SK-N-SH (cell line): Measurements from ENCODE around the gene KCNN3. TPM values are rescaled to one million over a fixed set of nuclear protein-coding genes. Genes with fewer than 3 reads are reported as not detected.

Experiments used
- CTCF ChIA-PET: fragments of 300-600, 350-600 bp; formaldehyde crosslinking; extraction: SDS; loops from one replicate; lab custom pipeline; 2021; lab: Yijun Ruan, JAX
- POLR2A ChIA-PET: fragments of 350-600 bp; sonication (Branson Sonifier 250); formaldehyde crosslinking; extraction: SDS; loops from one replicate; lab custom pipeline; 2020; ENCODE audit warnings: antibody characterized with exemption, inconsistent platforms; lab: Yijun Ruan, JAX
- DNase-seq: peaks from one replicate; pipeline ENCODE4 v3.0.0; 2012
- H2AFZ ChIP-seq: fragments of 200-600 bp; sonication (generic); 2 replicates; pipeline ENCODE4 v1.8.1; 2016; ENCODE audit warnings: antibody characterized with exemption, mild to moderate bottlenecking, low read depth
- H3F3A ChIP-seq: fragments of 200-600 bp; sonication (generic); replicated peaks from 2 replicates; pipeline ENCODE3; 2016; ENCODE audit warnings: antibody characterized with exemption, mild to moderate bottlenecking; ENCODE audit not compliant: insufficient read depth
- H3K27ac ChIP-seq, 2 experiments: fragments of 200-500 bp in 1 of 2; fragments of 200-600 bp in 1 of 2; sonication (Bioruptor generic) in 1 of 2; sonication (generic), shearing (Covaris generic) in 1 of 2; 2 replicates each; pipeline versions ENCODE4 v1.5.1 to v1.6.1; 2014 to 2016; ENCODE audit warnings: low read depth in 2 of 2, inconsistent platforms in 1 of 2, low read length in 1 of 2, mild to moderate bottlenecking in 1 of 2, mixed read lengths in 1 of 2
- H3K27me3 ChIP-seq: fragments of 200-600 bp; sonication (generic), shearing (Covaris generic); 2 replicates; pipeline ENCODE4 v1.6.1; 2016; ENCODE audit warnings: mixed run types; ENCODE audit not compliant: insufficient read depth
- H3K36me3 ChIP-seq, 2 experiments: fragments of 200-500 bp in 1 of 2; fragments of 200-600 bp in 1 of 2; sonication (Bioruptor generic) in 1 of 2; sonication (generic) in 1 of 2; replicated peaks in 1 of 2; 2 replicates each; pipeline versions ENCODE3 to v1.5.1; 2014 to 2016; ENCODE audit warnings: low read length in 1 of 2, mild to moderate bottlenecking in 1 of 2; ENCODE audit not compliant: insufficient read depth in 2 of 2, control insufficient read depth in 1 of 2
- H3K4me1 ChIP-seq, 2 experiments: fragments of 200-500 bp in 1 of 2; fragments of 200-600 bp in 1 of 2; sonication (Bioruptor generic) in 1 of 2; sonication (generic), shearing (Covaris generic) in 1 of 2; 2 replicates each; pipeline versions ENCODE4 v1.5.1 to v1.6.1; 2014 to 2016; ENCODE audit warnings: low read depth in 1 of 2, low read length in 1 of 2, mixed run types in 1 of 2; ENCODE audit not compliant: insufficient read depth in 2 of 2, control insufficient read depth in 1 of 2
- H3K4me2 ChIP-seq: fragments of 200-600 bp; sonication (generic), shearing (Covaris generic); 2 replicates; pipeline ENCODE4 v1.6.1; 2017; ENCODE audit warnings: mixed run types
- H3K4me3 ChIP-seq, 2 experiments: fragments of 200-500 bp in 1 of 2; fragments of 200-600 bp in 1 of 2; sonication (Bioruptor generic) in 1 of 2; sonication (generic), shearing (Covaris generic) in 1 of 2; 2 replicates each; pipeline versions ENCODE4 v1.5.1 to v1.8.1; 2014 to 2016; ENCODE audit warnings: low read depth in 2 of 2, inconsistent platforms in 1 of 2, low read length in 1 of 2, mild to moderate bottlenecking in 1 of 2, mixed read lengths in 1 of 2, moderate library complexity in 1 of 2
- H3K79me2 ChIP-seq: fragments of 200-600 bp; sonication (generic); 2 replicates; pipeline ENCODE4 v1.8.1; 2017; ENCODE audit warnings: mild to moderate bottlenecking; ENCODE audit not compliant: insufficient read depth
- H3K9ac ChIP-seq: fragments of 200-600 bp; sonication (generic); 2 replicates; pipeline ENCODE4 v1.6.1; 2017; ENCODE audit warnings: mixed run types
- H3K9me2 ChIP-seq: fragments of 200-600 bp; sonication (generic); 2 replicates; pipeline ENCODE4 v1.6.1; 2017; ENCODE audit warnings: mixed run types
- H3K9me3 ChIP-seq: fragments of 200-600 bp; sonication (generic); 2 replicates; pipeline ENCODE4 v1.6.1; 2017; ENCODE audit warnings: mixed run types, mild to moderate bottlenecking, moderate library complexity
- H4K20me1 ChIP-seq: fragments of 200-600 bp; sonication (generic); 2 replicates; pipeline ENCODE4 v1.6.1; 2017; ENCODE audit warnings: mild to moderate bottlenecking, mixed run types; ENCODE audit not compliant: insufficient read depth
- CHD2 ChIP-seq: fragments of 150-350 bp; IDR thresholded peaks from 2 replicates; pipeline ENCODE4 v1.6.1; 2018; ENCODE audit warnings: low read length; ENCODE audit not compliant: partially characterized antibody
- ELF1 ChIP-seq: IDR thresholded peaks from 2 replicates; pipeline ENCODE4 v1.4.0; 2012
- EP300 ChIP-seq, 2 experiments: IDR thresholded peaks; 2 replicates each; pipeline versions ENCODE4 v1.4.0 to v1.6.1; 2012; ENCODE audit warnings: borderline replicate concordance in 1 of 2, low read depth in 1 of 2, low read length in 1 of 2
- EZH2phosphoT487 ChIP-seq: fragments of 200-600 bp; sonication (generic); IDR thresholded peaks from 2 replicates; pipeline ENCODE4 v1.6.1; 2017; ENCODE audit warnings: low read depth, mixed run types, mild to moderate bottlenecking, antibody characterized with exemption, moderate library complexity, borderline replicate concordance
- FOXM1 ChIP-seq: IDR thresholded peaks from 2 replicates; pipeline ENCODE4 v1.4.0; 2012; ENCODE audit warnings: low read depth, mild to moderate bottlenecking
- GABPA ChIP-seq: IDR thresholded peaks from 2 replicates; pipeline ENCODE4 v1.4.0; 2012; ENCODE audit warnings: low read depth, mild to moderate bottlenecking
- GATA2 ChIP-seq: sonication (generic); formaldehyde crosslinking; IDR thresholded peaks from 2 replicates; pipeline ENCODE4 v1.5.0; 2020; ENCODE audit warnings: mild to moderate bottlenecking, missing genetic modification reagents
- JUND ChIP-seq: IDR thresholded peaks from 2 replicates; pipeline ENCODE4 v1.4.0; 2012
- MEF2A ChIP-seq: IDR thresholded peaks from 2 replicates; pipeline ENCODE4 v1.4.0; 2012; ENCODE audit warnings: low read depth, borderline replicate concordance
- POLR2AphosphoS5 ChIP-seq: IDR thresholded peaks from 2 replicates; pipeline ENCODE4 v1.6.1; 2012; ENCODE audit warnings: low read depth, low read length
- RCOR1 ChIP-seq: fragments of 150-350 bp; IDR thresholded peaks from 2 replicates; pipeline ENCODE4 v1.6.1; 2017; ENCODE audit warnings: antibody characterized with exemption, low read length
- RFX5 ChIP-seq: IDR thresholded peaks from 2 replicates; pipeline ENCODE4 v1.6.1; 2012; ENCODE audit warnings: mild to moderate bottlenecking, improper control_type of control experiment, low read length
- RXRA ChIP-seq: IDR thresholded peaks from 2 replicates; pipeline ENCODE4 v1.4.0; 2012; ENCODE audit warnings: low read depth, mild to moderate bottlenecking, borderline replicate concordance
- SIN3A ChIP-seq: IDR thresholded peaks from 2 replicates; pipeline ENCODE4 v1.6.1; 2012; ENCODE audit warnings: low read depth, mild to moderate bottlenecking, low read length, moderate library complexity, borderline replicate concordance
- TCF12 ChIP-seq: IDR thresholded peaks from 2 replicates; pipeline ENCODE4 v1.4.0; 2012
- USF1 ChIP-seq: IDR thresholded peaks from 2 replicates; pipeline ENCODE4 v1.4.0; 2012; ENCODE audit warnings: low read depth, borderline replicate concordance
- YY1 ChIP-seq: IDR thresholded peaks from 2 replicates; pipeline ENCODE4 v1.4.0; 2012; ENCODE audit warnings: low read depth, mild to moderate bottlenecking
- WGBS: methylation state at CpG from one replicate; pipeline ENCODE4 v1.1.6; 2017; ENCODE audit warnings: low lambda C conversion rate; 5-methylcytosine and 5-hydroxymethylcytosine counted together
- polyA plus RNA-seq, 3 experiments: library from polyadenylated mRNA; depleted of rRNA; stranded (reverse); fragments of >200 nt; gene quantifications; 2 replicates each; pipeline ENCODE4 v1.2.3, GENCODE V29; 2012
- TF ChIP-seq, protein P1 (sequence below): IDR thresholded peaks from 2 replicates; pipeline ENCODE4; 2012
- TF ChIP-seq, protein P2 (sequence below): fragments of 150-350 bp; IDR thresholded peaks from 2 replicates; pipeline ENCODE4 v1.6.1; 2017; ENCODE audit warnings: antibody characterized with exemption, low read length, low read depth, borderline replicate concordance

KCNN3 gene
- polyA plus RNA-seq, 1 of the 3 experiments (the other 2 are of a cell fraction) = 0.16 TPM

- CTCF ChIA-PET = interaction anchor here (0.9 to 2.6 kb wide), 6 partner anchors 8 to 32 kb away, joined by 3 to 7 read pairs (median 4); no protein-coding TSS in a partner anchor
- Histone ChIP-seq H3F3A (no peaks in the 10 kb centered on the region), H3K36me3 (no peaks in the 10 kb centered on the region), H3K9ac (no peak overlapping the region), H2AFZ (no peak overlapping the region), H3K9me2 (no peaks in the 10 kb centered on the region), H3K4me3 (no peak overlapping the region), H3K4me2 (no peak overlapping the region), H3K79me2 (no peaks in the 10 kb centered on the region), H4K20me1 (no peaks in the 10 kb centered on the region), H3K4me1 (peaks cover 13 to 60% of the 10 kb centered on the region in 2 experiments), H3K9me3 (no peaks in the 10 kb centered on the region), H3K27me3 (no peaks in the 10 kb centered on the region; the same call in 1 of the 2 replicates), H3K27ac (no peak overlapping the region)
- 87% methylated on average over 12 of the region's 13 CpGs for WGBS
- POLR2A ChIA-PET = interaction anchor here (0.6 kb wide), 1 partner anchor 16 kb away, joined by 4 read pairs; no protein-coding TSS in a partner anchor
- no peak for TF ChIP-seq CHD2
- TF ChIP-seq SIN3A = no peak
- TF ChIP-seq, protein P1, sequence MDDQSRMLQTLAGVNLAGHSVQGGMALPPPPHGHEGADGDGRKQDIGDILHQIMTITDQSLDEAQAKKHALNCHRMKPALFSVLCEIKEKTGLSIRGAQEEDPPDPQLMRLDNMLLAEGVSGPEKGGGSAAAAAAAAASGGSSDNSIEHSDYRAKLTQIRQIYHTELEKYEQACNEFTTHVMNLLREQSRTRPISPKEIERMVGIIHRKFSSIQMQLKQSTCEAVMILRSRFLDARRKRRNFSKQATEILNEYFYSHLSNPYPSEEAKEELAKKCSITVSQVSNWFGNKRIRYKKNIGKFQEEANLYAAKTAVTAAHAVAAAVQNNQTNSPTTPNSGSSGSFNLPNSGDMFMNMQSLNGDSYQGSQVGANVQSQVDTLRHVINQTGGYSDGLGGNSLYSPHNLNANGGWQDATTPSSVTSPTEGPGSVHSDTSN = no peak
- TF ChIP-seq RXRA = no peak
- no peak for TF ChIP-seq YY1
- no peak for TF ChIP-seq RFX5
- no peak for TF ChIP-seq GABPA
- no peak for TF ChIP-seq FOXM1
- DNase-seq = no peak
Measured at GRCh38 chr1:154837034-154837671, 32.9 kb downstream of the KCNN3 start.

- Histone ChIP-seq H4K20me1 (no peaks in the 10 kb centered on the region), H3K4me2 (no peak overlapping the region), H3K9me3 (no peaks in the 10 kb centered on the region), H3K4me3 (no peak overlapping the region), H3K79me2 (no peaks in the 10 kb centered on the region), H2AFZ (no peak overlapping the region), H3K9me2 (no peaks in the 10 kb centered on the region), H3K9ac (no peak overlapping the region), H3K36me3 (no peaks in the 10 kb centered on the region), H3K4me1 (peaks cover 11 to 60% of the 10 kb centered on the region in 2 experiments), H3K27ac (no peak overlapping the region), H3K27me3 (no peaks in the 10 kb centered on the region; the same call in 1 of the 2 replicates), H3F3A (no peaks in the 10 kb centered on the region)
- CTCF ChIA-PET = interaction anchor here (1.0 kb wide), 1 partner anchor 8 kb away, joined by 3 read pairs; no protein-coding TSS in a partner anchor
- DNase-seq = no peak
- 68% methylated on average over 4 of the region's 6 CpGs for WGBS
- no peak for TF ChIP-seq JUND
- no peak for TF ChIP-seq EP300 (IDR thresholded peaks at IDR 0.05; ENCODE audit: borderline replicate concordance in 1 of 2, low read depth in 1 of 2, low read length in 1 of 2)
- no peak for TF ChIP-seq USF1
- TF ChIP-seq GATA2 (CRISPR knock-in tag) = no peak
- no peak for TF ChIP-seq YY1
- TF ChIP-seq CHD2 = no peak
- no peak for TF ChIP-seq RXRA
- TF ChIP-seq, protein P2, sequence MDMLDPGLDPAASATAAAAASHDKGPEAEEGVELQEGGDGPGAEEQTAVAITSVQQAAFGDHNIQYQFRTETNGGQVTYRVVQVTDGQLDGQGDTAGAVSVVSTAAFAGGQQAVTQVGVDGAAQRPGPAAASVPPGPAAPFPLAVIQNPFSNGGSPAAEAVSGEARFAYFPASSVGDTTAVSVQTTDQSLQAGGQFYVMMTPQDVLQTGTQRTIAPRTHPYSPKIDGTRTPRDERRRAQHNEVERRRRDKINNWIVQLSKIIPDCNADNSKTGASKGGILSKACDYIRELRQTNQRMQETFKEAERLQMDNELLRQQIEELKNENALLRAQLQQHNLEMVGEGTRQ = no peak
- no peak for TF ChIP-seq ELF1
- TF ChIP-seq MEF2A = no peak
- no peak for TF ChIP-seq TCF12
- no peak for TF ChIP-seq EZH2phosphoT487
- TF ChIP-seq RCOR1 = no peak
- no peak for TF ChIP-seq POLR2AphosphoS5
- POLR2A ChIA-PET = no interaction called here
Measured at GRCh38 chr1:154835531-154836324, 34.4 kb downstream of the KCNN3 start.
